SK-N-SH (cell line): ENCODE measurements around the gene MRPL24. TPM values are rescaled to one million over a fixed set of nuclear protein-coding genes. Genes with fewer than 3 reads are reported as not detected.

Experiments used
- CTCF ChIA-PET: fragments of 300-600, 350-600 bp; formaldehyde crosslinking; extraction: SDS; loops from one replicate; lab custom pipeline; 2021; lab: Yijun Ruan, JAX
- POLR2A ChIA-PET: fragments of 350-600 bp; sonication (Branson Sonifier 250); formaldehyde crosslinking; extraction: SDS; loops from one replicate; lab custom pipeline; 2020; ENCODE audit warnings: antibody characterized with exemption, inconsistent platforms; lab: Yijun Ruan, JAX
- DNase-seq: peaks from one replicate; pipeline ENCODE4 v3.0.0; 2012
- H2AFZ ChIP-seq: fragments of 200-600 bp; sonication (generic); 2 replicates; pipeline ENCODE4 v1.8.1; 2016; ENCODE audit warnings: antibody characterized with exemption, mild to moderate bottlenecking, low read depth
- H3F3A ChIP-seq: fragments of 200-600 bp; sonication (generic); replicated peaks from 2 replicates; pipeline ENCODE3; 2016; ENCODE audit warnings: antibody characterized with exemption, mild to moderate bottlenecking; ENCODE audit not compliant: insufficient read depth
- H3K27ac ChIP-seq, 2 experiments: fragments of 200-500 bp in 1 of 2; fragments of 200-600 bp in 1 of 2; sonication (Bioruptor generic) in 1 of 2; sonication (generic), shearing (Covaris generic) in 1 of 2; 2 replicates each; pipeline versions ENCODE4 v1.5.1 to v1.6.1; 2014 to 2016; ENCODE audit warnings: low read depth in 2 of 2, inconsistent platforms in 1 of 2, low read length in 1 of 2, mild to moderate bottlenecking in 1 of 2, mixed read lengths in 1 of 2
- H3K27me3 ChIP-seq: fragments of 200-600 bp; sonication (generic), shearing (Covaris generic); 2 replicates; pipeline ENCODE4 v1.6.1; 2016; ENCODE audit warnings: mixed run types; ENCODE audit not compliant: insufficient read depth
- H3K36me3 ChIP-seq, 2 experiments: fragments of 200-500 bp in 1 of 2; fragments of 200-600 bp in 1 of 2; sonication (Bioruptor generic) in 1 of 2; sonication (generic) in 1 of 2; replicated peaks in 1 of 2; 2 replicates each; pipeline versions ENCODE3 to v1.5.1; 2014 to 2016; ENCODE audit warnings: low read length in 1 of 2, mild to moderate bottlenecking in 1 of 2; ENCODE audit not compliant: insufficient read depth in 2 of 2, control insufficient read depth in 1 of 2
- H3K4me1 ChIP-seq, 2 experiments: fragments of 200-500 bp in 1 of 2; fragments of 200-600 bp in 1 of 2; sonication (Bioruptor generic) in 1 of 2; sonication (generic), shearing (Covaris generic) in 1 of 2; 2 replicates each; pipeline versions ENCODE4 v1.5.1 to v1.6.1; 2014 to 2016; ENCODE audit warnings: low read depth in 1 of 2, low read length in 1 of 2, mixed run types in 1 of 2; ENCODE audit not compliant: insufficient read depth in 2 of 2, control insufficient read depth in 1 of 2
- H3K4me2 ChIP-seq: fragments of 200-600 bp; sonication (generic), shearing (Covaris generic); 2 replicates; pipeline ENCODE4 v1.6.1; 2017; ENCODE audit warnings: mixed run types
- H3K4me3 ChIP-seq, 2 experiments: fragments of 200-500 bp in 1 of 2; fragments of 200-600 bp in 1 of 2; sonication (Bioruptor generic) in 1 of 2; sonication (generic), shearing (Covaris generic) in 1 of 2; 2 replicates each; pipeline versions ENCODE4 v1.5.1 to v1.8.1; 2014 to 2016; ENCODE audit warnings: low read depth in 2 of 2, inconsistent platforms in 1 of 2, low read length in 1 of 2, mild to moderate bottlenecking in 1 of 2, mixed read lengths in 1 of 2, moderate library complexity in 1 of 2
- H3K79me2 ChIP-seq: fragments of 200-600 bp; sonication (generic); 2 replicates; pipeline ENCODE4 v1.8.1; 2017; ENCODE audit warnings: mild to moderate bottlenecking; ENCODE audit not compliant: insufficient read depth
- H3K9ac ChIP-seq: fragments of 200-600 bp; sonication (generic); 2 replicates; pipeline ENCODE4 v1.6.1; 2017; ENCODE audit warnings: mixed run types
- H3K9me2 ChIP-seq: fragments of 200-600 bp; sonication (generic); 2 replicates; pipeline ENCODE4 v1.6.1; 2017; ENCODE audit warnings: mixed run types
- H3K9me3 ChIP-seq: fragments of 200-600 bp; sonication (generic); 2 replicates; pipeline ENCODE4 v1.6.1; 2017; ENCODE audit warnings: mixed run types, mild to moderate bottlenecking, moderate library complexity
- H4K20me1 ChIP-seq: fragments of 200-600 bp; sonication (generic); 2 replicates; pipeline ENCODE4 v1.6.1; 2017; ENCODE audit warnings: mild to moderate bottlenecking, mixed run types; ENCODE audit not compliant: insufficient read depth
- CHD2 ChIP-seq: fragments of 150-350 bp; IDR thresholded peaks from 2 replicates; pipeline ENCODE4 v1.6.1; 2018; ENCODE audit warnings: low read length; ENCODE audit not compliant: partially characterized antibody
- CTCF ChIP-seq: fragments of 200-600 bp; sonication (generic); IDR thresholded peaks from 2 replicates; pipeline ENCODE4 v1.6.1; 2017; ENCODE audit warnings: antibody characterized with exemption, mild to moderate bottlenecking, moderate library complexity
- FOSL2 ChIP-seq: IDR thresholded peaks from 2 replicates; pipeline ENCODE4 v1.4.0; 2012; ENCODE audit warnings: low read depth, mild to moderate bottlenecking, moderate library complexity, borderline replicate concordance
- IRF3 ChIP-seq: fragments of 150-350 bp; IDR thresholded peaks from 2 replicates; pipeline ENCODE4 v1.6.1; 2016; ENCODE audit warnings: mild to moderate bottlenecking, low read depth, low read length
- JUND ChIP-seq: IDR thresholded peaks from 2 replicates; pipeline ENCODE4 v1.4.0; 2012
- MEF2A ChIP-seq: IDR thresholded peaks from 2 replicates; pipeline ENCODE4 v1.4.0; 2012; ENCODE audit warnings: low read depth, borderline replicate concordance
- POLR2AphosphoS5 ChIP-seq: IDR thresholded peaks from 2 replicates; pipeline ENCODE4 v1.6.1; 2012; ENCODE audit warnings: low read depth, low read length
- REST ChIP-seq: IDR thresholded peaks from 2 replicates; pipeline ENCODE4 v1.6.1; 2012; ENCODE audit warnings: mild to moderate bottlenecking, low read depth, low read length, moderate library complexity
- RFX5 ChIP-seq: IDR thresholded peaks from 2 replicates; pipeline ENCODE4 v1.6.1; 2012; ENCODE audit warnings: mild to moderate bottlenecking, improper control_type of control experiment, low read length
- SMC3 ChIP-seq: IDR thresholded peaks from 2 replicates; pipeline ENCODE4 v1.6.1; 2012; ENCODE audit warnings: low read depth, low read length, improper control_type of control experiment
- USF1 ChIP-seq: IDR thresholded peaks from 2 replicates; pipeline ENCODE4 v1.4.0; 2012; ENCODE audit warnings: low read depth, borderline replicate concordance
- USF2 ChIP-seq: fragments of 150-350 bp; IDR thresholded peaks from 2 replicates; pipeline ENCODE4 v1.6.1; 2017; ENCODE audit warnings: antibody characterized with exemption, low read length, low read depth, borderline replicate concordance
- ZBTB33 ChIP-seq: IDR thresholded peaks from 2 replicates; pipeline ENCODE4 v1.4.0; 2012; ENCODE audit warnings: low read depth, borderline replicate concordance
- WGBS: methylation state at CpG from one replicate; pipeline ENCODE4 v1.1.6; 2017; ENCODE audit warnings: low lambda C conversion rate; 5-methylcytosine and 5-hydroxymethylcytosine counted together
- polyA plus RNA-seq, 3 experiments: library from polyadenylated mRNA; depleted of rRNA; stranded (reverse); fragments of >200 nt; gene quantifications; 2 replicates each; pipeline ENCODE4 v1.2.3, GENCODE V29; 2012

MRPL24 gene
- polyA plus RNA-seq, 1 of the 3 experiments (the other 2 are of a cell fraction) = 149 TPM

- no peaks in the 10 kb centered on the region for H3K9me2 ChIP-seq
- H3F3A ChIP-seq = peaks cover 53% of the 10 kb centered on the region
- no peak for DNase-seq
- H3K9me3 ChIP-seq = no peaks in the 10 kb centered on the region
- POLR2A ChIA-PET = no interaction called here
- H3K27me3 ChIP-seq = no peaks in the 10 kb centered on the region
- H3K27ac ChIP-seq = no peak overlapping the region; a peak in 1 of 4 replicates
- CTCF ChIA-PET = interaction anchor here (0.7 to 8.6 kb wide), 4 partner anchors 19 to 116 kb away, joined by 3 to 42 read pairs (median 4); no protein-coding TSS in a partner anchor
- no peak overlapping the region for H3K4me3 ChIP-seq
- no peaks in the 10 kb centered on the region for H4K20me1 ChIP-seq
- H3K36me3 ChIP-seq = peaks cover 12 to 42% of the 10 kb centered on the region in 2 experiments
- WGBS = 83% methylated on average over 10 of the region's 12 CpGs
- H3K4me1 ChIP-seq = peaks cover 36 to 45% of the 10 kb centered on the region in 2 experiments
- H3K4me2 ChIP-seq = no peak overlapping the region
- TF ChIP-seq JUND = no peak
- TF ChIP-seq CHD2 = no peak
- no peak for TF ChIP-seq SMC3
- TF ChIP-seq USF1 = no peak
- no peak for TF ChIP-seq REST
- TF ChIP-seq IRF3 = no peak
- no peak overlapping the region for H3K9ac ChIP-seq
- H3K79me2 ChIP-seq = peaks cover 66% of the 10 kb centered on the region
- no peak overlapping the region for H2AFZ ChIP-seq
These were observed 3.5 kb upstream of the MRPL24 start for GRCh38 chr1:156744344-156744743.

GRCh38 chr1:156743367-156744302 is 2.7 kb upstream of the MRPL24 start:
- H4K20me1 ChIP-seq = no peaks in the 10 kb centered on the region
- ChIA-PET POLR2A (no interaction called here), CTCF (interaction anchor here (1.7 to 8.6 kb wide), 2 partner anchors 18 to 54 kb away, joined by 6 to 42 read pairs; no protein-coding TSS in a partner anchor)
- H3K27me3 ChIP-seq = no peaks in the 10 kb centered on the region
- H3K9me2 ChIP-seq = no peaks in the 10 kb centered on the region
- peak overlapping the region in 1 of 2 experiments; percentile 82; a peak in 1 of 4 replicates for H3K27ac ChIP-seq
- no peak overlapping the region for H3K4me3 ChIP-seq
- no peak overlapping the region for H3K9ac ChIP-seq
- 95% methylated on average over 11 of the region's 14 CpGs for WGBS
- H3K79me2 ChIP-seq = peaks cover 66% of the 10 kb centered on the region
- no peaks in the 10 kb centered on the region for H3K9me3 ChIP-seq
- no peak overlapping the region for H3K4me2 ChIP-seq
- DNase-seq = no peak
- peaks cover 18 to 47% of the 10 kb centered on the region in 2 experiments for H3K36me3 ChIP-seq
- H3K4me1 ChIP-seq = peaks cover 29 to 38% of the 10 kb centered on the region in 2 experiments
- no peak overlapping the region for H2AFZ ChIP-seq
- peaks cover 47% of the 10 kb centered on the region for H3F3A ChIP-seq
- TF ChIP-seq USF2 (no peak), FOSL2 (no peak), POLR2AphosphoS5 (no peak), MEF2A (no peak), SMC3 (no peak), ZBTB33 (no peak), CTCF (no peak), RFX5 (no peak)
